ENCODE data around the gene SFT2D1. TPM values are rescaled to one million over a fixed set of nuclear protein-coding genes. Genes with fewer than 3 reads are reported as not detected.

SFT2D1 gene
- total and polyA plus RNA-seq, 9 of the 15 experiments (the other 6 are each of a cell fraction or from before 2014, with no cell fraction given), result 54.4 to 140 (median 74.6) TPM

DNA sequence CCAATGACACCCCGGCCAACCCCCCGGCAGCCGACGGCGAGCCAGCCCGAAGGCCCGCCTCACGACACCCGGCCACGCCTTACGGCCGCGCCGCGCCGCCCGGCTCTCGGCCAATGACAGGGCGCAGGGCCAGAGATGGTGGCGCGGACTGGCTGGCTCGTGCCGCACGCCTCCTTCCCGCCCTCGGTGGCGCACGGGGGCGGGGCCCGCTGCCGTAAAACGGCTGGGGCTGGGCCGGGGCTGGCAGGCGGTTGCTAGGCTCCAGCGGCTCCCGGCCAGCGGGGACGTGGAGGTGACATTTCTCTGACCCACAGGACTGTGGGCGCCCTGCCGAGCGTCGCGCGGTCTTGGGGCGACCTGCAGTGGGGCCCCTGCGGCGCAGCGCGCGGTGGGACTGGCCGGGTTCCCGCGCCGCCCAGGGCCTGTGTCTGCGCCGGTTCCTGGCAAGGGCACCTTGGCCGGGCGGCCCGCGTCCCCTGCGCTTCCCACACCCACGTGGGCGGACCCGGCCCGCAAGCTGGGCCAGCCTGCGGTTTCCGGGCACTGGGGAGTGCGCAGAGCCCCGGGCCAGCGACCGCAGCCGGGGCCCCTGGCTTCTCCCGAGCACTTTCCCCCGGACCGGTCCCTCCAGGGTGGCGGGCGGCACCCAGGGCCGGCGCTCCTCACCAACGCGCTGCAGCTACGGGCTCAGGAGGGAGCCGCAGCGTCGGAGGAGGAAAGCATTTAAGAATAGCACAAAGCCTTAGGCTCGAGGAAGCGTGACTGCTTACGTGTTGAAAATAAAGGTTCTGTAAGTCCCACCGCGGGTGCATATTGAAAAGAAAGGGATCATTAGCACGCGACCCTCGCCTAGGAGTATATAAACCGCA, 40.8 kb upstream of the SFT2D1 start, which contains the start of gene MPC1 (continued):
- TF ChIP-seq, protein P1, sequence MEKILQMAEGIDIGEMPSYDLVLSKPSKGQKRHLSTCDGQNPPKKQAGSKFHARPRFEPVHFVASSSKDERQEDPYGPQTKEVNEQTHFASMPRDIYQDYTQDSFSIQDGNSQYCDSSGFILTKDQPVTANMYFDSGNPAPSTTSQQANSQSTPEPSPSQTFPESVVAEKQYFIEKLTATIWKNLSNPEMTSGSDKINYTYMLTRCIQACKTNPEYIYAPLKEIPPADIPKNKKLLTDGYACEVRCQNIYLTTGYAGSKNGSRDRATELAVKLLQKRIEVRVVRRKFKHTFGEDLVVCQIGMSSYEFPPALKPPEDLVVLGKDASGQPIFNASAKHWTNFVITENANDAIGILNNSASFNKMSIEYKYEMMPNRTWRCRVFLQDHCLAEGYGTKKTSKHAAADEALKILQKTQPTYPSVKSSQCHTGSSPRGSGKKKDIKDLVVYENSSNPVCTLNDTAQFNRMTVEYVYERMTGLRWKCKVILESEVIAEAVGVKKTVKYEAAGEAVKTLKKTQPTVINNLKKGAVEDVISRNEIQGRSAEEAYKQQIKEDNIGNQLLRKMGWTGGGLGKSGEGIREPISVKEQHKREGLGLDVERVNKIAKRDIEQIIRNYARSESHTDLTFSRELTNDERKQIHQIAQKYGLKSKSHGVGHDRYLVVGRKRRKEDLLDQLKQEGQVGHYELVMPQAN (IDR thresholded peaks at IDR 0.05; ENCODE audit: borderline replicate concordance), result peak; percentile 50; the same call in 1 of the 2 replicates
- no peak for TF ChIP-seq TBL1XR1 (IDR thresholded peaks at IDR 0.05; ENCODE audit: low read length in 2 of 2)

DNA sequence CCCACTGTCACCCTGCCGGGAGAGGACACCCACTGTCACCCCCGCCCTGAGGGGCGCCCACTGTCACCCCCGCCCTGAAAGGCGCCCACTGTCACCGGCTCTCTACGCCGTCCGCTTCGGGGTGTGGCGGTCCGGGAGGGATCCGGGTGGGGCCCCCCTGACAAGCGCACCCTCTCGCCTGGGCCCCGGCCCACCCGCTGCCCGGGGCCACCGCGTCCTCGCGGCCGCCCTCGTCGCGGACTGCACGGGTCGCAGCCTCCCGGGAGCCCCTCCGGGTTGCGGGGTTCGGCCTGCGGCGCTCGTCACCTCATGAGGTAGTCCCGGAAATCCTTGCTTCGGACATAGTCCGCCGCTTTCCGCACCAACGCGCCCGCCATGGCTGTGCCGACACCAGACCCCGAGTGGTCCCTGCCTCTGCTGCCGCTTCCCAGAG, 40.2 kb upstream of the SFT2D1 start:
- intact Hi-C loops (cut with micrococcal nuclease) (loop anchor here (2.0 to 5.0 kb wide), 3 partner anchors 40 to 105 kb away; partner anchors contain the start of gene SFT2D1), in situ Hi-C loops (cut with MboI) (no loop called here)
- peak; percentile 50 for ATAC-seq
- FAIRE-seq, result no peak
- no peaks in the 10 kb centered on the region for H3K9me1 ChIP-seq (ENCODE audit: control insufficient read depth, insufficient read depth, low read length)
- peak overlapping the region; percentile 77 to 97 for H3K9ac ChIP-seq (ENCODE audit: insufficient read depth in 1 of 2, low read depth in 2 of 2, low read length in 2 of 2)
- peaks cover 3% of the 10 kb centered on the region; the same call in 1 of the 3 replicates for H3K36me3 ChIP-seq (ENCODE audit: control insufficient read depth, insufficient read depth, low read length)
- ChIA-PET POLR2A (no interaction called here), CTCF (ENCODE audit: low intra/inter-chr PET ratio) (interaction anchor here (0.8 to 1.5 kb wide), 4 partner anchors 19 to 107 kb away, joined by 3 to 9 read pairs (median 4); no protein-coding TSS in a partner anchor)
- peak overlapping the region; percentile 59 for H3K27ac ChIP-seq (ENCODE audit: extremely low read depth, low read depth, low read length)
- no peaks in the 10 kb centered on the region; a peak in 1 of 5 replicates for H3K27me3 ChIP-seq (ENCODE audit: control insufficient read depth in 2 of 2, insufficient read depth in 2 of 2, low read length in 2 of 2)
- no peaks in the 10 kb centered on the region for H4K20me1 ChIP-seq (replicated peaks; ENCODE audit: control insufficient read depth, insufficient read depth, low read length)
- peak overlapping the region; percentile 81 for H2AFZ ChIP-seq (ENCODE audit: low read depth, low read length)
- BruUV-seq (replicated peaks), result no TSS peak
- peak overlapping the region; percentile 93 for H3K4me2 ChIP-seq (ENCODE audit: insufficient read depth, low read length)
- H3K4me1 ChIP-seq (replicated peaks in 1 of 2; ENCODE audit: control insufficient read depth in 2 of 2, insufficient read depth in 2 of 2, low read length in 2 of 2), result peaks cover 3 to 20% of the 10 kb centered on the region in 2 experiments; a peak in 1 of 5 replicates
- peak in 2 of 4 experiments; percentile 73 to 76 for DNase-seq (ENCODE audit: extremely low read depth in 1 of 4, low spot score in 3 of 4)
- peaks cover 55% of the 10 kb centered on the region for H3K79me2 ChIP-seq (ENCODE audit: control insufficient read depth, insufficient read depth, low read length)
- no peaks in the 10 kb centered on the region for H3K9me3 ChIP-seq (replicated peaks; ENCODE audit: control insufficient read depth, insufficient read depth, low read depth, low read length)
- H3K4me3 ChIP-seq, result peak overlapping the region; percentile 96
- WGBS (ENCODE audit: insufficient coverage, low coverage, missing lambda C conversion rate), result under 1% methylated on average over 35 of the region's 46 CpGs
- TF ChIP-seq, protein P2, sequence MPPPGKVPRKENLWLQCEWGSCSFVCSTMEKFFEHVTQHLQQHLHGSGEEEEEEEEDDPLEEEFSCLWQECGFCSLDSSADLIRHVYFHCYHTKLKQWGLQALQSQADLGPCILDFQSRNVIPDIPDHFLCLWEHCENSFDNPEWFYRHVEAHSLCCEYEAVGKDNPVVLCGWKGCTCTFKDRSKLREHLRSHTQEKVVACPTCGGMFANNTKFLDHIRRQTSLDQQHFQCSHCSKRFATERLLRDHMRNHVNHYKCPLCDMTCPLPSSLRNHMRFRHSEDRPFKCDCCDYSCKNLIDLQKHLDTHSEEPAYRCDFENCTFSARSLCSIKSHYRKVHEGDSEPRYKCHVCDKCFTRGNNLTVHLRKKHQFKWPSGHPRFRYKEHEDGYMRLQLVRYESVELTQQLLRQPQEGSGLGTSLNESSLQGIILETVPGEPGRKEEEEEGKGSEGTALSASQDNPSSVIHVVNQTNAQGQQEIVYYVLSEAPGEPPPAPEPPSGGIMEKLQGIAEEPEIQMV (tag; conservative IDR thresholded peaks at IDR 0.05; ENCODE audit: low read depth), result 0 out of 2 replicates have a peak, but pooled peaks have one; percentile 17
- peak; percentile 67 for TF ChIP-seq POLR2B (IDR thresholded peaks at IDR 0.05; ENCODE audit: low read depth, partially characterized antibody)
- no peak for TF ChIP-seq OTX1 (CRISPR knock-in tag; IDR thresholded peaks at IDR 0.05)
- TF ChIP-seq, protein P3, sequence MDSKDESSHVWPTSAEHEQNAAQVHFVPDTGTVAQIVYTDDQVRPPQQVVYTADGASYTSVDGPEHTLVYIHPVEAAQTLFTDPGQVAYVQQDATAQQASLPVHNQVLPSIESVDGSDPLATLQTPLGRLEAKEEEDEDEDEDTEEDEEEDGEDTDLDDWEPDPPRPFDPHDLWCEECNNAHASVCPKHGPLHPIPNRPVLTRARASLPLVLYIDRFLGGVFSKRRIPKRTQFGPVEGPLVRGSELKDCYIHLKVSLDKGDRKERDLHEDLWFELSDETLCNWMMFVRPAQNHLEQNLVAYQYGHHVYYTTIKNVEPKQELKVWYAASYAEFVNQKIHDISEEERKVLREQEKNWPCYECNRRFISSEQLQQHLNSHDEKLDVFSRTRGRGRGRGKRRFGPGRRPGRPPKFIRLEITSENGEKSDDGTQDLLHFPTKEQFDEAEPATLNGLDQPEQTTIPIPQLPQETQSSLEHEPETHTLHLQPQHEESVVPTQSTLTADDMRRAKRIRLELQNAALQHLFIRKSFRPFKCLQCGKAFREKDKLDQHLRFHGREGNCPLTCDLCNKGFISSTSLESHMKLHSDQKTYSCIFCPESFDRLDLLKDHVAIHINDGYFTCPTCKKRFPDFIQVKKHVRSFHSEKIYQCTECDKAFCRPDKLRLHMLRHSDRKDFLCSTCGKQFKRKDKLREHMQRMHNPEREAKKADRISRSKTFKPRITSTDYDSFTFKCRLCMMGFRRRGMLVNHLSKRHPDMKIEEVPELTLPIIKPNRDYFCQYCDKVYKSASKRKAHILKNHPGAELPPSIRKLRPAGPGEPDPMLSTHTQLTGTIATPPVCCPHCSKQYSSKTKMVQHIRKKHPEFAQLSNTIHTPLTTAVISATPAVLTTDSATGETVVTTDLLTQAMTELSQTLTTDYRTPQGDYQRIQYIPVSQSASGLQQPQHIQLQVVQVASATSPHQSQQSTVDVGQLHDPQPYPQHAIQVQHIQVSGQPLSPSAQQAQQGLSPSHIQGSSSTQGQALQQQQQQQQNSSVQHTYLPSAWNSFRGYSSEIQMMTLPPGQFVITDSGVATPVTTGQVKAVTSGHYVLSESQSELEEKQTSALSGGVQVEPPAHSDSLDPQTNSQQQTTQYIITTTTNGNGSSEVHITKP (IDR thresholded peaks at IDR 0.05; ENCODE audit: partially characterized antibody), result peak; percentile 17
- TF ChIP-seq POLR2AphosphoS5 (IDR thresholded peaks at IDR 0.05; ENCODE audit: control insufficient read depth, insufficient read depth, low read depth, low read length), result 0 out of 2 replicates have a peak, but pooled peaks have one; percentile 81
